Choroid plexus epithelial cell (primary cell): ENCODE measurements around the gene TAF10.

Source experiments
- DNase-seq: peaks from one replicate; pipeline ENCODE4 v3.0.0-alpha.2; 2010; ENCODE audit warnings: low read depth
- H3K4me3 ChIP-seq: 2 replicates; pipeline ENCODE4 v1.5.1; 2011; ENCODE audit warnings: low read depth, mild to moderate bottlenecking, control low read depth, low read length, moderate library complexity
- TF ChIP-seq, protein P1 (sequence below): conservative IDR thresholded peaks from 2 replicates; pipeline ENCODE4 v1.5.1; 2011; ENCODE audit warnings: low read depth, mild to moderate bottlenecking, control low read depth, inconsistent platforms, low read length, moderate library complexity

Gene TAF10

DNA sequence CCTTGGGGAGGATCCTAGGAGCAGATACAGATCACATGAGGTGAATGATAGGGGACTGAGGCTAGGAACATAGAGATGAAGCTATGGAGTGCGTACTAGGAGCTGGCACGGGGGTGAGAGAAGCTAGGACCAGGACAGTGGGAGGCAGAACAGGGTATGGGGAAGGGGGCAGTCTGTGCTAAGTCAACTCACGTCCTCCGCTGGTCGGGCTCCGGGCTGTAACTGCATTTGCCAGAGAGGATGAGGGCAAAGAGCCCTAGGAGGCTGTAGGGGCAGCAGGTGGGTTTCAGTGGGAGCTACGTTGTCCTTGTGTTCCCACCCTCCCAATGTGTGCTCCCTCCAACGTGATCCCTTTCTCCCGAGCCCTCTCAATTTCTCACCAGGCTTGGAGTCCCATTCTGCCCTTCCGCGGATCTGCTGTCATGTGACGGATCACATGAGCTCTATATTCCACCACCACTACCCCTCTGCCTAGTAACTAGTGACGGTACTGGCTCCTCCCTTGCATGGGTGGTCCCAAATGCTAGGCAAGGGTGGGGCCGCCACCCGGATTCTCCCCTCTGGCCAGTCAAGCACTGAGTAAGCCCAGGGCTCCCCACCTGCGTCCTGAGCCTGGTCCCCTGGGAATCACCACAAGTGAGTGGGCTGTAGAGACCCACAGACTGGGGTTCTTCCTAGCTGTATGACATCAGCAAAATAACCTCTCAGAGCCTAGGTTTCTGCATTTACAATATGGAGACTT, 7.2 kb upstream of the TAF10 start, which contains the start of gene TPP1:
Gene TPP1 (minus strand): TSS at position 419 of the 742 bp plus-strand sequence. CDS start 22 bp downstream, at position 397.
- DNase-seq: peak; percentile 97
- H3K4me3 ChIP-seq: peak within 1 kb of the TSS; percentile 98
- TF ChIP-seq, protein P1, sequence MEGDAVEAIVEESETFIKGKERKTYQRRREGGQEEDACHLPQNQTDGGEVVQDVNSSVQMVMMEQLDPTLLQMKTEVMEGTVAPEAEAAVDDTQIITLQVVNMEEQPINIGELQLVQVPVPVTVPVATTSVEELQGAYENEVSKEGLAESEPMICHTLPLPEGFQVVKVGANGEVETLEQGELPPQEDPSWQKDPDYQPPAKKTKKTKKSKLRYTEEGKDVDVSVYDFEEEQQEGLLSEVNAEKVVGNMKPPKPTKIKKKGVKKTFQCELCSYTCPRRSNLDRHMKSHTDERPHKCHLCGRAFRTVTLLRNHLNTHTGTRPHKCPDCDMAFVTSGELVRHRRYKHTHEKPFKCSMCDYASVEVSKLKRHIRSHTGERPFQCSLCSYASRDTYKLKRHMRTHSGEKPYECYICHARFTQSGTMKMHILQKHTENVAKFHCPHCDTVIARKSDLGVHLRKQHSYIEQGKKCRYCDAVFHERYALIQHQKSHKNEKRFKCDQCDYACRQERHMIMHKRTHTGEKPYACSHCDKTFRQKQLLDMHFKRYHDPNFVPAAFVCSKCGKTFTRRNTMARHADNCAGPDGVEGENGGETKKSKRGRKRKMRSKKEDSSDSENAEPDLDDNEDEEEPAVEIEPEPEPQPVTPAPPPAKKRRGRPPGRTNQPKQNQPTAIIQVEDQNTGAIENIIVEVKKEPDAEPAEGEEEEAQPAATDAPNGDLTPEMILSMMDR: no peak

DNA sequence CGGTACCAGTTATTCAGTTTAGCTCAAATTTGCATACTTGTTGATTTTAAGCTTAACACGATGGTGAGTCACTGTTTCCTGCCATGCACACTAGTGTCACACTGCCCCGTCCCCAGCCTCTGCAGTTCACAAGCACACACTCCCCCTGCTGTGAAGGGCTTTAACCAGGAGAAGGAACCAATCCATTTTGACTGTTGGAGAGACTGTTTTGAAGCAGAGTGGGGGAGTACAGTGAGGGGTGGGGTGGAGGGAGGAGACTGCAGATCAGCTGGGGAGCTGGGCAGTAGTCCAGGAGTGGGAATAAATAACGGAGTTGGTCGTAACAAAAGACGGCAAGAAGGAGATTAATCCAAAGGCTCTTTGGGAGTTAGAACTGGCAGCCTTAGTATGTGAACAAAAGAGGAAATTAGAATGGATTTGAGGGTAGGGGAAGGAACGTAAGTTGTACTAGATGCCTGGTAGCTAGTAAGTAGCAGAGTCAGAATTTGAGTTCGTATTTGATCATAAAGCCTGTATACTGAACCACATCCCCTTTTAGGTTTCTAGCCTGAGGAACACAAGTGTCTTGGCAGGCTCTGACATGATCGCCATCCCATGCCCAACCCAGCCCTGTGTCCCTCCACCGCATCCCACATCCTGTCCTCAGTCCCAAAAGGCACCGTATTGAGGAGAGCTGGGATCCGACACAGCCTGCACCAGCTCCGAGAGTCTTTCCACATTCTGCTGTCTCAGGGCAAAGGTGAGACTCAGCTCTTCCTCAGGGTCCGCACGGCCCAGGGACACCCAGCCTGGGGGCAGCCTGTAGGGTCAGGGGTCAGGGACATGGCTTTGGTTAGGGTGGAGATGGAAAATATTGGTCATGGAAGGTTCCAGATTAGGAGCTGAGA, 6.3 kb upstream of the TAF10 start:
- peak; percentile 95 for DNase-seq

GRCh38 chr11:6617315-6617781, 5.3 kb upstream of the TAF10 start:
- TF ChIP-seq, protein P1: no peak
- peak overlapping the region; percentile 98 for H3K4me3 ChIP-seq
- peak; percentile 71 for DNase-seq

More for the DNA sequence above, 6.3 kb upstream of the TAF10 start:
- TF ChIP-seq, protein P1: no peak
- H3K4me3 ChIP-seq: peak overlapping the region; percentile 98

DNA sequence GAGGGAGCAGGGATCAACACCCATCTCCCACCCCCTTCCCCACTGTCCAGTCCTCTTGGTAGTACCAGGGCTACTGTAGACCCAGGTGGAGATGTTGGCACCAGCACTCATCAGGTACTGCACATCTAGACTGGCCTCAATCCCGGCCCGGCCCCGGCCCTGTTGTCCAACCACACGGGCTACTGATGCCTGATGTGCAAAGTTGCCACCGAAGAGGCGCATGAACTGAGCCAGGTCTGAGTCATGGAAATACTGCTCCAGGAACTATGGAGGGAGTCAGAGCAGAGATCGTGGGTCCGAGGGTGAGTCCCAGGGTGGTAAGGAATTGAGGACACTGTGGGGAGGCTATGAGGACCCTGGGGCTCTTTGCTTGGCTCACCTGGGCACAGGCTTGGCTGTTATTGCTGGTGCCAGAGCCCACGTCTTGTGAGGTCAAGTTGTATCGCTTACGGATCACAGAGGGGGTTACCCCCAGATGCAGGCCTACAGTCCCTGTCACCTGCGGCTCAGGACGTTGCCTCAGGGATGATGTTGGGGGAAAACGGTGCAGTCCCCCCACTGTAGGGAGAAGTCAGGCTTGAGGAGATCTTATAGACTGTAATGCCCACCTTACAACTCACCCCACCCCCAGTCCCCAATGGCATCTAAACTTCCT, 4.7 kb upstream of the TAF10 start:
- TF ChIP-seq, protein P1: no peak
- DNase-seq: no peak
- H3K4me3 ChIP-seq: no peak overlapping the region

GRCh38 chr11:6615882-6616585, 4.0 kb upstream of the TAF10 start:
- TF ChIP-seq, protein P1: no peak
- H3K4me3 ChIP-seq: no peak overlapping the region

DNA sequence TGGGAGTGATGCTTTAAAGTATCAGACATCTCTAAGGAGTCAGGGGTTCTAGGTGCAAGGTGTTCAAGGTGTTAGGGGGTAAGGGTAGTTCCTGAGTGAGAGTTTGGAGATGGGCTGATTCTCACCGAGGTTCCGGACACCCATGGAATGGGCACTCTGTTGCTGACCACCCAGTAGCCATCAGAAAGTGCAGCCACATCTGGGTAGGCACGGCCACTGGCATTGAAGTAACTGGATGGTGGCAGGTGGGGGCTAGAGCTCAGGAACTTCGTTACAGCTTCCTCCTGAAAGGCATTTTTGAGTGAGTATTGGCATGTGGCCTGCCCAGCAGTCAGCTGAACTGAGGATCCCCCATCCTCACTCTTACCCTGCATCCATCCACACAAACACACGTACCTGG, 3.0 kb upstream of the TAF10 start:
- H3K4me3 ChIP-seq: no peak overlapping the region
- TF ChIP-seq, protein P1: no peak
- no peak for DNase-seq

More at GRCh38 chr11:6615882-6616585, 4.0 kb upstream of the TAF10 start:
- DNase-seq: peak; percentile 55
